OCI-LY3 (cell line): ENCODE measurements around the gene CUX1.

Experiments
- CTCF ChIP-seq: fragments of 200-600, 300-600 bp; sonication (generic); IDR thresholded peaks from 2 replicates; pipeline ENCODE4 v1.5.1; 2014; ENCODE audit warnings: antibody characterized with exemption, low read length, low read depth
- EZH2phosphoT487 ChIP-seq: fragments of 200-600 bp; shearing (Covaris generic); IDR thresholded peaks from 2 replicates; pipeline ENCODE4 v1.6.1; 2018; ENCODE audit warnings: antibody characterized with exemption, mixed run types, low read depth

DNA sequence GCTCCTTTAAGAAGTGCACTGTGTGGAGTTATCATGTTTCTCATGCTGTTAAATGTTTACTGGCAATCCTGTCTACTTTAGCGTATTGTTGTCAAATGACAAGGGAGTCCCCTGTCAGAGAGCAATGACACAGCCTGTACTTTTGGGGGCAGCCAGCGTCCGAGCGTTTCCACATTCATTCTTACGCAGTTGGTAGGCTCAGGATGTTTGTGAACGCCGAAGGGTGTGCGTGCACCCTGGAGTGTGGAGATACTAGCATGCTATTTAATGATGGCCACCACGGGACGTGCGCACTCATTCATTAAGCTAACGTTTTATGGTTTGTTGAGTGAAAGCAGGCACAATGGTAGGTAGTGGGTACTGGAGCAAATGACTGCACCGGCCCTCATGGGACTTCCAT lies 48.0 kb downstream of the CUX1 start:
- no peak for TF ChIP-seq CTCF
- TF ChIP-seq EZH2phosphoT487 = no peak
